HEK293 (cell line): Measurements from ENCODE around the gene TBC1D20.

ENCODE experiments used
- CTCF ChIA-PET: fragments of 350-600 bp; formaldehyde crosslinking; extraction: SDS; loops from one replicate; lab custom pipeline; 2021; ENCODE audit warnings: antibody characterized with exemption; lab: Yijun Ruan, JAX
- POLR2A ChIA-PET: fragments of 300-600 bp; formaldehyde crosslinking; extraction: SDS; loops from one replicate; lab custom pipeline; 2020; ENCODE audit warnings: antibody characterized with exemption, inconsistent platforms; lab: Yijun Ruan, JAX
- H3K27ac ChIP-seq: fragments of 200-500 bp; sonication (Bioruptor generic); 2 replicates; pipeline ENCODE4 v1.5.1; 2014; ENCODE audit warnings: low read depth, low read length, control low read depth, inconsistent platforms; ENCODE audit errors: extremely low read depth
- H3K36me3 ChIP-seq, 2 experiments: fragments of 200-500 bp in 1 of 2; sonication (Bioruptor generic) in 1 of 2; 1 replicate in 1 of 2; 2 replicates in 1 of 2; pipeline ENCODE4 v1.5.1; 2014 to 2017; ENCODE audit warnings: inconsistent platforms in 2 of 2, low read length in 2 of 2; ENCODE audit not compliant: control insufficient read depth in 2 of 2, insufficient read depth in 1 of 2
- H3K4me1 ChIP-seq: fragments of 200-500 bp; sonication (Bioruptor generic); 2 replicates; pipeline ENCODE4 v1.5.1; 2014; ENCODE audit warnings: mild to moderate bottlenecking, low read length, inconsistent platforms; ENCODE audit not compliant: control insufficient read depth, insufficient read depth
- H3K4me3 ChIP-seq: 2 replicates; pipeline ENCODE4 v1.5.1; 2011; ENCODE audit warnings: low read depth, mild to moderate bottlenecking, control low read depth, low read length, moderate library complexity
- H3K9me3 ChIP-seq: fragments of 200-500 bp; sonication (Bioruptor generic); 2 replicates; pipeline ENCODE4 v1.5.1; 2014; ENCODE audit warnings: low read depth, low read length, inconsistent platforms; ENCODE audit not compliant: control insufficient read depth, insufficient read depth
- HOXC10 ChIP-seq: sonication (generic); formaldehyde crosslinking; IDR thresholded peaks from 2 replicates; pipeline ENCODE4 v1.8.1; 2023; ENCODE audit warnings: mild to moderate bottlenecking, missing genetic modification reagents
- SCRT2 ChIP-seq: fragments of 450-650 bp; formaldehyde crosslinking; IDR thresholded peaks from 2 replicates; pipeline ENCODE4 v1.5.1; 2016; ENCODE audit warnings: missing biosample characterization, missing genetic modification characterization
- TRIM28 ChIP-seq: IDR thresholded peaks from 2 replicates; pipeline ENCODE4 v1.6.1; 2011; ENCODE audit warnings: low read length, control low read depth, borderline replicate concordance
- ZBTB17 ChIP-seq: fragments of 450-650 bp; formaldehyde crosslinking; IDR thresholded peaks from 2 replicates; pipeline ENCODE4 v1.5.1; 2016; ENCODE audit warnings: missing biosample characterization, missing genetic modification characterization
- ZBTB8A ChIP-seq: fragments of 450-650 bp; formaldehyde crosslinking; IDR thresholded peaks from 2 replicates; pipeline ENCODE4 v1.5.1; 2016; ENCODE audit warnings: missing biosample characterization, missing genetic modification characterization
- ZNF138 ChIP-seq: fragments of 450-650 bp; formaldehyde crosslinking; IDR thresholded peaks from 2 replicates; pipeline ENCODE4 v1.5.1; 2016; ENCODE audit warnings: missing biosample characterization, missing genetic modification characterization, borderline replicate concordance
- ZNF155 ChIP-seq: fragments of 450-650 bp; formaldehyde crosslinking; IDR thresholded peaks from 2 replicates; pipeline ENCODE4 v1.5.1; 2016; ENCODE audit warnings: missing biosample characterization, missing genetic modification characterization
- ZNF335 ChIP-seq: fragments of 450-650 bp; formaldehyde crosslinking; conservative IDR thresholded peaks from 2 replicates; pipeline ENCODE4 v1.5.1; 2016; ENCODE audit warnings: missing biosample characterization, missing genetic modification characterization
- ZNF48 ChIP-seq: fragments of 450-650 bp; formaldehyde crosslinking; IDR thresholded peaks from 2 replicates; pipeline ENCODE4 v1.5.1; 2016; ENCODE audit warnings: missing biosample characterization, missing genetic modification characterization
- ZNF549 ChIP-seq: fragments of 450-650 bp; IDR thresholded peaks from 2 replicates; pipeline ENCODE4 v1.5.1; 2018; ENCODE audit warnings: missing biosample characterization, missing genetic modification characterization, mild to moderate bottlenecking, inconsistent platforms, moderate library complexity
- ZNF585B ChIP-seq: fragments of 450-650 bp; formaldehyde crosslinking; IDR thresholded peaks from 2 replicates; pipeline ENCODE4 v1.5.1; 2016; ENCODE audit warnings: missing biosample characterization, missing genetic modification characterization
- ZNF600 ChIP-seq: fragments of 450-650 bp; formaldehyde crosslinking; IDR thresholded peaks from 2 replicates; pipeline ENCODE4 v1.5.1; 2016; ENCODE audit warnings: missing biosample characterization, missing genetic modification characterization
- ZNF658 ChIP-seq: fragments of 450-650 bp; formaldehyde crosslinking; IDR thresholded peaks from 2 replicates; pipeline ENCODE4; 2016; ENCODE audit warnings: missing biosample characterization, missing genetic modification characterization
- ZNF664 ChIP-seq: fragments of 450-650 bp; formaldehyde crosslinking; IDR thresholded peaks from 2 replicates; pipeline ENCODE4 v1.5.1; 2016; ENCODE audit warnings: missing biosample characterization, missing genetic modification characterization
- TF ChIP-seq, protein P1 (sequence below): fragments of 450-650 bp; formaldehyde crosslinking; IDR thresholded peaks from 2 replicates; pipeline ENCODE4; 2016; ENCODE audit warnings: missing biosample characterization, missing genetic modification characterization
- TF ChIP-seq, protein P2 (sequence below): fragments of 450-650 bp; formaldehyde crosslinking; IDR thresholded peaks from 2 replicates; pipeline ENCODE4 v1.5.1; 2016; ENCODE audit warnings: missing biosample characterization, missing genetic modification characterization
- TF ChIP-seq, protein P3 (sequence below): fragments of 450-650 bp; formaldehyde crosslinking; IDR thresholded peaks from 2 replicates; pipeline ENCODE4 v1.5.1; 2016; ENCODE audit warnings: missing biosample characterization, missing genetic modification characterization

The TBC1D20 gene

DNA sequence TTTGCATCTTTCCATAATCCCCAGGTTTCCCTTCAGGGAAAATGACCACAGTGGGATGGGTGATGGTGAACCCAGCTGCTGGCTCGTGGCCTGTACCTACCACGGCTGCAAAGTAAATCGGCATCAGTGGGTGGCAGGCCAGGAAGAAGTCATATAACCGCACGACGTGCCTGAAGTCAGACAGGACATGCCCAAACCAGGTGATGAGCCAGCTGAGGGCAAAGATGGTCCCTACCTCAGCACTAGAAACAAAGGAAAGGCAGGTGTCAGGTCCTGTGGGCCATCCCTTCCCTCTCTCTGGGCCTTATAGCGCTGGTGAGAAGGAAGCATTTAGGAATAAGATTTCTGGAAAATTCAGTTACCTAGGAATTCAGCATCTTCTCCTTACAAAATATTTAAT, 22.2 kb downstream of the TBC1D20 start:
- ChIA-PET CTCF (interaction anchor here (0.9 kb wide), 1 partner anchor 8 kb away, joined by 3 read pairs; no protein-coding TSS in a partner anchor), POLR2A (interaction anchor here (0.6 kb wide), 1 partner anchor 763 kb away, joined by 3 read pairs; the partner anchor contains the start of gene C20orf202)
- no peaks in the 10 kb centered on the region for H3K9me3 ChIP-seq
- no peaks in the 10 kb centered on the region for H3K4me1 ChIP-seq
- H3K36me3 ChIP-seq, result peaks cover 39 to 94% of the 10 kb centered on the region in 2 experiments
- no peak overlapping the region for H3K27ac ChIP-seq
- TF ChIP-seq ZNF658 (tag by site-specific recombination) (no peak), ZNF48 (tag by site-specific recombination) (no peak), ZBTB17 (tag by site-specific recombination) (no peak), ZNF585B (tag by site-specific recombination) (no peak), ZNF155 (tag by site-specific recombination) (no peak), ZBTB8A (no peak), ZNF600 (tag by site-specific recombination) (no peak), ZNF549 (tag by site-specific recombination) (no peak)
- TF ChIP-seq, protein P1, sequence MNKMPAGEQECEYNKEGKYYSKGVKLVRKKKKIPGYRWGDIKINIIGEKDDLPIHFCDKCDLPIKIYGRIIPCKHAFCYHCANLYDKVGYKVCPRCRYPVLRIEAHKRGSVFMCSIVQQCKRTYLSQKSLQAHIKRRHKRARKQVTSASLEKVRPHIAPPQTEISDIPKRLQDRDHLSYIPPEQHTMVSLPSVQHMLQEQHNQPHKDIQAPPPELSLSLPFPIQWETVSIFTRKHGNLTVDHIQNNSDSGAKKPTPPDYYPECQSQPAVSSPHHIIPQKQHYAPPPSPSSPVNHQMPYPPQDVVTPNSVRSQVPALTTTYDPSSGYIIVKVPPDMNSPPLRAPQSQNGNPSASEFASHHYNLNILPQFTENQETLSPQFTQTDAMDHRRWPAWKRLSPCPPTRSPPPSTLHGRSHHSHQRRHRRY (tag by site-specific recombination), result no peak
- H3K4me3 ChIP-seq, result no peak overlapping the region

DNA sequence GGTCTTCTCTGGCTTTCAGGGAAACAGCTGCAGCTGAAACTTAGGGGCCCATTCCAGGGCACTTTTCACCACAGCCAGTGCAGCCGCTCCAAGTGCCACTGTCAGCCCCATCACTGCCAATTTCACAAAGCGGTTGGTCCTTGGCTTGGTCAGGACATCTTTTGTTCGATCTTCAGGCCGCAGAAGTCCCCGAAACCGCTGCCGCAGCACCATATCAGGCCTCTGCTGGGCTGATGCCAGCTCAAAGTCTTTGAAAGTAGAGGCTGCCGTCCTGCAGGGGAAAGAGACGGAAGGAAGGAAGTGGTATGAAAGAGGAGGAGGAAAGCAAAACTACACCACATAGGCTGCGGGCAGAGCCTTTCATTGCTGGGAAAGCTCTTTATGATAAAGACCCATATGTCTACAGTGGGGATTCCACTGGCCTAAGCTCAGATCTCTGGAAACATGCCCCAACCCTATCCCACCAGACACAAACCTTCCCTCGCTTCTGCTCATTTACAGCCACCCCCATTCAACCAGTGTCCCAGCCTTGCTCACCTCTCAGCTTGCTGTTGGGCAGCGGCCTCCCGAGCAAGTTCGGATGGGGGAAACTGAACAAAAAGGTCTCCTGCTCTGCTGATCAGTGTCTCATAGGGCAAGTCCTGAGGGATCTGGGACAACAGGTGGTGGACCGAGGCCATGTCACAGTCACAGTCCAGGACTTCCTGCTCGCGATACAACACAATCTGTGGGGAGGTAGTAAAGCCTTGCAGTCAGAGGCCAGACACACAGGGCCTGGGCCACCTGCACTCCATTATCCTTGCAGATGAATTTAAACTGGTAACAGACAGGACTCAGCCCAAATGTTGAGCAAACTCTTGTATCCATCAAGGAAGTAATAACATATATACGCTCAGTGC, 23.5 kb downstream of the TBC1D20 start:
- Histone ChIP-seq H3K27ac (no peak overlapping the region), H3K4me3 (no peak overlapping the region), H3K4me1 (no peaks in the 10 kb centered on the region), H3K36me3 (peaks cover 34 to 90% of the 10 kb centered on the region in 2 experiments), H3K9me3 (no peaks in the 10 kb centered on the region)
- POLR2A ChIA-PET, result interaction anchor here (0.6 kb wide), 1 partner anchor 18 kb away, joined by 4 read pairs; no protein-coding TSS in a partner anchor
- CTCF ChIA-PET, result interaction anchor here (0.7 to 0.9 kb wide), 3 partner anchors 7 to 86 kb away, joined by 3 read pairs; no protein-coding TSS in a partner anchor
- TF ChIP-seq, protein P2, sequence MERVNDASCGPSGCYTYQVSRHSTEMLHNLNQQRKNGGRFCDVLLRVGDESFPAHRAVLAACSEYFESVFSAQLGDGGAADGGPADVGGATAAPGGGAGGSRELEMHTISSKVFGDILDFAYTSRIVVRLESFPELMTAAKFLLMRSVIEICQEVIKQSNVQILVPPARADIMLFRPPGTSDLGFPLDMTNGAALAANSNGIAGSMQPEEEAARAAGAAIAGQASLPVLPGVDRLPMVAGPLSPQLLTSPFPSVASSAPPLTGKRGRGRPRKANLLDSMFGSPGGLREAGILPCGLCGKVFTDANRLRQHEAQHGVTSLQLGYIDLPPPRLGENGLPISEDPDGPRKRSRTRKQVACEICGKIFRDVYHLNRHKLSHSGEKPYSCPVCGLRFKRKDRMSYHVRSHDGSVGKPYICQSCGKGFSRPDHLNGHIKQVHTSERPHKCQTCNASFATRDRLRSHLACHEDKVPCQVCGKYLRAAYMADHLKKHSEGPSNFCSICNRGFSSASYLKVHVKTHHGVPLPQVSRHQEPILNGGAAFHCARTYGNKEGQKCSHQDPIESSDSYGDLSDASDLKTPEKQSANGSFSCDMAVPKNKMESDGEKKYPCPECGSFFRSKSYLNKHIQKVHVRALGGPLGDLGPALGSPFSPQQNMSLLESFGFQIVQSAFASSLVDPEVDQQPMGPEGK, result no peak
- TF ChIP-seq TRIM28, result no peak
- no peak for TF ChIP-seq ZNF335 (tag by site-specific recombination)
- no peak for TF ChIP-seq HOXC10 (CRISPR knock-in tag)
- TF ChIP-seq ZNF664 (tag by site-specific recombination), result no peak
- no peak for TF ChIP-seq ZNF138
- TF ChIP-seq SCRT2 (tag by site-specific recombination), result peak; percentile 66
- TF ChIP-seq, protein P3, sequence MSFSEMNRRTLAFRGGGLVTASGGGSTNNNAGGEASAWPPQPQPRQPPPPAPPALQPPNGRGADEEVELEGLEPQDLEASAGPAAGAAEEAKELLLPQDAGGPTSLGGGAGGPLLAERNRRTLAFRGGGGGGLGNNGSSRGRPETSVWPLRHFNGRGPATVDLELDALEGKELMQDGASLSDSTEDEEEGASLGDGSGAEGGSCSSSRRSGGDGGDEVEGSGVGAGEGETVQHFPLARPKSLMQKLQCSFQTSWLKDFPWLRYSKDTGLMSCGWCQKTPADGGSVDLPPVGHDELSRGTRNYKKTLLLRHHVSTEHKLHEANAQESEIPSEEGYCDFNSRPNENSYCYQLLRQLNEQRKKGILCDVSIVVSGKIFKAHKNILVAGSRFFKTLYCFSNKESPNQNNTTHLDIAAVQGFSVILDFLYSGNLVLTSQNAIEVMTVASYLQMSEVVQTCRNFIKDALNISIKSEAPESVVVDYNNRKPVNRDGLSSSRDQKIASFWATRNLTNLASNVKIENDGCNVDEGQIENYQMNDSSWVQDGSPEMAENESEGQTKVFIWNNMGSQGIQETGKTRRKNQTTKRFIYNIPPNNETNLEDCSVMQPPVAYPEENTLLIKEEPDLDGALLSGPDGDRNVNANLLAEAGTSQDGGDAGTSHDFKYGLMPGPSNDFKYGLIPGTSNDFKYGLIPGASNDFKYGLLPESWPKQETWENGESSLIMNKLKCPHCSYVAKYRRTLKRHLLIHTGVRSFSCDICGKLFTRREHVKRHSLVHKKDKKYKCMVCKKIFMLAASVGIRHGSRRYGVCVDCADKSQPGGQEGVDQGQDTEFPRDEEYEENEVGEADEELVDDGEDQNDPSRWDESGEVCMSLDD, result no peak
